Measurements from ENCODE around the gene CHSY1.

- TF ChIP-seq, protein P1, sequence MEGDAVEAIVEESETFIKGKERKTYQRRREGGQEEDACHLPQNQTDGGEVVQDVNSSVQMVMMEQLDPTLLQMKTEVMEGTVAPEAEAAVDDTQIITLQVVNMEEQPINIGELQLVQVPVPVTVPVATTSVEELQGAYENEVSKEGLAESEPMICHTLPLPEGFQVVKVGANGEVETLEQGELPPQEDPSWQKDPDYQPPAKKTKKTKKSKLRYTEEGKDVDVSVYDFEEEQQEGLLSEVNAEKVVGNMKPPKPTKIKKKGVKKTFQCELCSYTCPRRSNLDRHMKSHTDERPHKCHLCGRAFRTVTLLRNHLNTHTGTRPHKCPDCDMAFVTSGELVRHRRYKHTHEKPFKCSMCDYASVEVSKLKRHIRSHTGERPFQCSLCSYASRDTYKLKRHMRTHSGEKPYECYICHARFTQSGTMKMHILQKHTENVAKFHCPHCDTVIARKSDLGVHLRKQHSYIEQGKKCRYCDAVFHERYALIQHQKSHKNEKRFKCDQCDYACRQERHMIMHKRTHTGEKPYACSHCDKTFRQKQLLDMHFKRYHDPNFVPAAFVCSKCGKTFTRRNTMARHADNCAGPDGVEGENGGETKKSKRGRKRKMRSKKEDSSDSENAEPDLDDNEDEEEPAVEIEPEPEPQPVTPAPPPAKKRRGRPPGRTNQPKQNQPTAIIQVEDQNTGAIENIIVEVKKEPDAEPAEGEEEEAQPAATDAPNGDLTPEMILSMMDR (IDR thresholded peaks at IDR 0.05): no peak
- no peak for TF ChIP-seq POLR2A (IDR thresholded peaks at IDR 0.05)
Observed at GRCh38 chr15:101159096-101159935, 92.5 kb downstream of the CHSY1 start.

All from right lobe of liver (tissue), 4 donors.